Retina (tissue), 1 donor: ENCODE results near the gene SCMH1.
A peak's percentile ranks its signal among the peaks of the same experiment; 100 is the strongest.
"Not testable (repeated sequence)": the region's sequence is repeated elsewhere in the genome, so short reads cannot be mapped to it uniquely, and the experiment has no call there.

Experiments
- DNase-seq: peaks from one replicate; pipeline ENCODE4 v3.0.0-alpha.2; 2016

Gene SCMH1

GRCh38 chr1:41144285-41144684 is 97.8 kb downstream of the SCMH1 start:
- DNase-seq = no peak

GRCh38 chr1:41138549-41138948 is 103.6 kb downstream of the SCMH1 start:
- DNase-seq = no peak

GRCh38 chr1:41135196-41135947 is 106.7 kb downstream of the SCMH1 start:
- no peak for DNase-seq

GRCh38 chr1:41134325-41134724 is 107.8 kb downstream of the SCMH1 start:
- DNase-seq = not testable (repeated sequence)

- peak; percentile 19 for DNase-seq
Observed at GRCh38 chr1:41122851-41123518, 119.1 kb downstream of the SCMH1 start.

- no peak for DNase-seq
Observed at GRCh38 chr1:41122148-41122547, 120.0 kb downstream of the SCMH1 start.

- no peak for DNase-seq
Observed at GRCh38 chr1:41118645-41119044, 123.5 kb downstream of the SCMH1 start.

- DNase-seq = not testable (repeated sequence)
Observed at GRCh38 chr1:41117241-41117640, 124.9 kb downstream of the SCMH1 start.

- no peak for DNase-seq
Observed at GRCh38 chr1:41110736-41111135, 131.4 kb downstream of the SCMH1 start.

- no peak for DNase-seq
Observed at GRCh38 chr1:41110286-41110685, 131.8 kb downstream of the SCMH1 start.

GRCh38 chr1:41109310-41110197 is 132.6 kb downstream of the SCMH1 start:
- DNase-seq = no peak

GRCh38 chr1:41108696-41109275 is 133.3 kb downstream of the SCMH1 start:
- DNase-seq = no peak

GRCh38 chr1:41103766-41104165 is 138.3 kb downstream of the SCMH1 start:
- DNase-seq = no peak

GRCh38 chr1:41102653-41103052 is 139.5 kb downstream of the SCMH1 start:
- DNase-seq = no peak

- no peak for DNase-seq
Observed at GRCh38 chr1:41101950-41102607, 140.0 kb downstream of the SCMH1 start.

- no peak for DNase-seq
Observed at GRCh38 chr1:41101076-41101475, 141.0 kb downstream of the SCMH1 start.

- DNase-seq = no peak
Observed at GRCh38 chr1:41100170-41100569, 141.9 kb downstream of the SCMH1 start.

- no peak for DNase-seq
Observed at GRCh38 chr1:41098730-41099460, 143.2 kb downstream of the SCMH1 start.

- DNase-seq = no peak
Observed at GRCh38 chr1:41097105-41097504, 145.0 kb downstream of the SCMH1 start.

GRCh38 chr1:41093826-41094225 is 148.3 kb downstream of the SCMH1 start:
- no peak for DNase-seq

- DNase-seq = no peak
Observed at GRCh38 chr1:41086921-41087320, 155.2 kb downstream of the SCMH1 start.

GRCh38 chr1:41078616-41079015 is 163.5 kb downstream of the SCMH1 start:
- no peak for DNase-seq
